ENCODE data around the gene MCFD2. TPM values are rescaled to one million over a fixed set of nuclear protein-coding genes. Genes with fewer than 3 reads are reported as not detected.

The MCFD2 gene
- total and polyA plus RNA-seq, 10 donors: 10.3 to 112 (median 65.5) TPM

DNA sequence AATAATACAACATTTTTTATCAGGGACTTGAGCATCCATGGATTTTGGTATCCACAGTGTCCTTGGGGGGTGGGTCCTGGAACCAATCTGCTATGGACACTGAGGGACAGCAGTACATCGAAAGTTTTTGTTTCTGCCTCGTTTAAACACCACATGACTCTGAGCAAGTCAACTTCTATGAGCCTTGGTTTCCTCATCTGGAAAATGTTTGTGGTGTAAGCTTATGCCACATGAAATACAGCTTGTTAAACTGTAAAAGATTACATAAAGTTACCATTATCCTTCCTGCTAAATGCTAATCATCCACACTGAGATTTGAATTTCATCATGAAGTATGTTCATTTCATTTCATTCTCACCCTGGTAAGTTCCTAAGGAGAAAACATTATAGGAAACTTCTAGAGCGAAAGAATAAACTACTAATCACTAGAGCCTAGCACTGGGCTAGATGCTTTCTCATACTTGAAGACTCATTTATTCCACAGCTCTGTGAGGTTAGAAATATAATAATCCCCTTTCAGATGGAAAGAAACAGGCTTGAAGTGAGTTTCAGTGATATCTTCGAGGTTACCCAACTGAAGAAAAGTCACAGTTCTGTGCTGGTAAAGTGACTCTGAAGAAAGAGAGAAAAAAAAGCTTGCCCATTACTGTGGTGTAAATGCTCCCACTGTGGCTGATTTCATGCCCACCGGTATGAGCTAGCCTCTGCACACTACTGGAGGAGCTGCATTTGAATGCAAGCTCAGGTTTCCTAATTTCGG, 29.2 kb downstream of the MCFD2 start:
- no peaks in the 10 kb centered on the region for H3K36me3 ChIP-seq
- H3K4me1 ChIP-seq: peaks cover 0 to 12% (median 2%) of the 10 kb centered on the region in 6 donors
- H3K9me3 ChIP-seq: no peaks in the 10 kb centered on the region
- H3K4me3 ChIP-seq: no peak overlapping the region
- TF ChIP-seq POLR2A (IDR thresholded peaks at IDR 0.05) (no peak), POLR2AphosphoS5 (IDR thresholded peaks at IDR 0.05) (no peak), CTCF (IDR thresholded peaks at IDR 0.05 in 8 of 11, conservative IDR thresholded peaks at IDR 0.05 in 3 of 11) (no peak)
- no peak overlapping the region for H3K27ac ChIP-seq
- no peaks in the 10 kb centered on the region for H3K27me3 ChIP-seq (replicated peaks in 1 of 7)
- no peak for DNase-seq
- intact Hi-C loops (cut with DNase I; ENCODE audit: low total_unique reads): no loop called here
- 62 to 78% (median 70%) methylated on average over 6 of the region's 6 CpGs for WGBS, 5 donors

DNA sequence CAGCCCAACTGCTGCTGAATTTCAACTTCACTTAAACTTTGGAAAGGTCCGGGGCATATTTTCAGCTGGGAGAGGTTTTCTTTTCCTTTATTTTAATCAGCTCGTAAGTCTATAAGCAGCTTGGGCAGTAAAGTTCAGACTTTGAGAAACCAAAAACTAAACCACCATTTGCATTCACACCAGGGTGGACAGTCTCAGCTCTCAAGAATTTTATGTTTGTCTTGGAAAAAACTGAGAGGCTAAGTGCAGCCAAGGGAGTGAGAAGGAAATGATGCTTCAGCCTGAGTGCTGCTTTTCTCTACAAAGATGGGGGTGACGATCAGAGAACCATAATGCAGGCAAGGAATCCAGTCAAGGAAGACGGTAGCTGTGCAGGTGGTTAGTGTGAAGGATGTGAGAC, 30.2 kb downstream of the MCFD2 start:
- TF ChIP-seq POLR2AphosphoS5 (IDR thresholded peaks at IDR 0.05) (no peak), POLR2A (IDR thresholded peaks at IDR 0.05) (no peak), CTCF (IDR thresholded peaks at IDR 0.05 in 8 of 11, conservative IDR thresholded peaks at IDR 0.05 in 3 of 11) (no peak)
- no peak overlapping the region for H3K27ac ChIP-seq
- peaks cover 0 to 15% (median 2%) of the 10 kb centered on the region in 6 donors for H3K4me1 ChIP-seq
- H3K9me3 ChIP-seq: no peaks in the 10 kb centered on the region
- 66 to 84% (median 82%) methylated on average over 4 of the region's 4 CpGs for WGBS, 5 donors
- intact Hi-C loops (cut with DNase I; ENCODE audit: low total_unique reads): no loop called here
- H3K4me3 ChIP-seq: no peak overlapping the region
- no peaks in the 10 kb centered on the region for H3K36me3 ChIP-seq
- no peak for DNase-seq
- H3K27me3 ChIP-seq (replicated peaks in 1 of 7): no peaks in the 10 kb centered on the region

DNA sequence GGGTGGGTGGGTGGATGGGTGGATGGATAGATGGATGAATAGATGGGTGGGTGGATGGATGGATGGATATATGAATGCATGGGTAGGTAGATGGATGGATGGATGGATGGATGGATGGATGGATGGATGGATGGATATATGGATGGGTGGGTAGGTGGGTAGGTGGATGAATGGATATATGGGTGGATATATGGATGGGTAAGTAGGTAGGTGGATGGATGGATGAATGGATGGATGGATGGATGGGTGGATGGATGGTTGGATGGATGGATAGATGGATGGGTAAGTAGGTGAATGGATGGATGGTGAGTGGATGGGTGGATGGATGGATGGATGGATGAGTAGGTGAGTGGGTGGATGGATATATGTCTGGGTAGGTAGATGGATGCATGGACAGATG, 36.1 kb downstream of the MCFD2 start:
- H3K27me3 ChIP-seq (replicated peaks in 1 of 7): no peaks in the 10 kb centered on the region

More for the DNA sequence above, 36.1 kb downstream of the MCFD2 start:
- intact Hi-C loops (cut with DNase I; ENCODE audit: low total_unique reads): no loop called here
- H3K9me3 ChIP-seq: no peaks in the 10 kb centered on the region
- peak overlapping the region in 4 of 8 donors; percentile 37 to 88 (median 62) for H3K27ac ChIP-seq
- peaks cover 0 to 20% (median 4%) of the 10 kb centered on the region in 6 donors for H3K4me1 ChIP-seq
- no peak for DNase-seq
- no peak overlapping the region for H3K4me3 ChIP-seq
- TF ChIP-seq POLR2A (IDR thresholded peaks at IDR 0.05): no peak
- TF ChIP-seq CTCF (IDR thresholded peaks at IDR 0.05 in 8 of 11, conservative IDR thresholded peaks at IDR 0.05 in 3 of 11): no peak
- no peak for TF ChIP-seq POLR2AphosphoS5 (IDR thresholded peaks at IDR 0.05)
- no peaks in the 10 kb centered on the region for H3K36me3 ChIP-seq
